NCI-H774 (cell line): ENCODE measurements around the gene SUSD6.

Source experiments
- DNase-seq: peaks from one replicate; lab custom pipeline; 2025; lab: John Stamatoyannopoulos, UW

The SUSD6 gene

GRCh38 chr14:69611172-69612013 is at the start of gene SUSD6:
Gene SUSD6 (plus strand): TSS chr14:69611596. CDS start chr14:69658593, 46,997 bp downstream.
- peak; percentile 83 for DNase-seq

GRCh38 chr14:69561893-69562292 is 49.5 kb upstream of the SUSD6 start:
- DNase-seq, result no peak

- no peak for DNase-seq
These were observed 43.8 kb upstream of the SUSD6 start for GRCh38 chr14:69567563-69567962.

- DNase-seq, result no peak
These were observed 41.5 kb upstream of the SUSD6 start for GRCh38 chr14:69569859-69570258.

GRCh38 chr14:69570836-69571330 is 40.5 kb upstream of the SUSD6 start:
- no peak for DNase-seq

GRCh38 chr14:69571449-69572029 is 39.9 kb upstream of the SUSD6 start:
- DNase-seq, result no peak

GRCh38 chr14:69572030-69572840 is 39.2 kb upstream of the SUSD6 start:
- peak; percentile 51 for DNase-seq

GRCh38 chr14:69572841-69573135 is 38.6 kb upstream of the SUSD6 start:
- DNase-seq, result no peak

GRCh38 chr14:69573205-69573830 is 38.1 kb upstream of the SUSD6 start:
- no peak for DNase-seq

- no peak for DNase-seq
These were observed 37.5 kb upstream of the SUSD6 start for GRCh38 chr14:69573831-69574262.

GRCh38 chr14:69574263-69574953 is 37.0 kb upstream of the SUSD6 start, which contains the start of gene CCDC177:
Gene CCDC177 (minus strand): TSS chr14:69574871. CDS start chr14:69573622, 1,249 bp downstream.
- DNase-seq, result peak; percentile 7

GRCh38 chr14:69574954-69575295 is 36.5 kb upstream of the SUSD6 start:
- DNase-seq, result no peak

GRCh38 chr14:69579476-69579875 is 31.9 kb upstream of the SUSD6 start:
- DNase-seq, result no peak

- no peak for DNase-seq
These were observed 31.3 kb upstream of the SUSD6 start for GRCh38 chr14:69580009-69580577.

GRCh38 chr14:69581316-69581935 is 30.0 kb upstream of the SUSD6 start:
- no peak for DNase-seq

GRCh38 chr14:69582212-69582611 is 29.2 kb upstream of the SUSD6 start:
- DNase-seq, result no peak

- DNase-seq, result no peak
These were observed 28.6 kb upstream of the SUSD6 start for GRCh38 chr14:69582829-69583228.

GRCh38 chr14:69584389-69584788 is 27.0 kb upstream of the SUSD6 start:
- DNase-seq, result no peak

- DNase-seq, result no peak
These were observed 25.0 kb upstream of the SUSD6 start for GRCh38 chr14:69586404-69586803.

GRCh38 chr14:69587389-69587788 is 24.0 kb upstream of the SUSD6 start:
- DNase-seq, result no peak

GRCh38 chr14:69591317-69591716 is 20.1 kb upstream of the SUSD6 start:
- DNase-seq, result no peak
